Pancreas (tissue), 10 donors: ENCODE measurements around the gene LHPP. TPM values are rescaled to one million over a fixed set of nuclear protein-coding genes. Genes with fewer than 3 reads are reported as not detected.
A peak's percentile ranks its signal among the peaks of the same experiment; 100 is the strongest.

Source experiments
- ATAC-seq, 4 donors: fragments of 200-7000 bp; cut with Tn5 transposase; one replicate each; pipeline versions ENCODE4 v1.8.0 to v1.9.1; 2020; ENCODE audit warnings: mild to moderate bottlenecking in 4 of 4, moderate library complexity in 4 of 4
- DNase-seq, 6 donors: peaks; one replicate each; pipeline ENCODE4 v3.0.0-alpha.2; 2020
- FAIRE-seq: peaks from 2 replicates; lab custom pipeline; 2012; peaks lifted over from hg19 to GRCh38; lab: Jason Lieb, UNC
- H3K27ac ChIP-seq, 4 donors: fragments of 200-600 bp; sonication (generic); 1 replicate in 3 of 4; 2 replicates in 1 of 4; pipeline versions ENCODE4 v1.5.0 to v1.8.0; 2020
- H3K27me3 ChIP-seq, 4 donors: fragments of 200-600 bp; one replicate each; pipeline ENCODE4 v1.8.0; 2021
- H3K36me3 ChIP-seq, 3 donors: fragments of 200-600 bp; sonication (generic) in 1 of 3; one replicate each; pipeline versions ENCODE4 v1.5.0 to v1.8.0; 2020 to 2021
- H3K4me1 ChIP-seq, 3 donors: fragments of 200-600 bp; one replicate each; pipeline ENCODE4 v1.8.0; 2021
- H3K4me3 ChIP-seq, 4 donors: fragments of 200-600 bp; sonication (generic) in 2 of 4; one replicate each; pipeline versions ENCODE4 v1.5.0 to v1.8.0; 2020 to 2021
- H3K9me3 ChIP-seq, 4 donors: fragments of 200-600 bp; one replicate each; pipeline ENCODE4 v1.8.0; 2021
- CTCF ChIP-seq, 4 donors: fragments of 200-600 bp; sonication (generic) in 3 of 4; IDR thresholded peaks; one replicate each; pipeline versions ENCODE4 v1.5.0 to v1.8.0; 2021; ENCODE audit warnings: antibody characterized with exemption in 4 of 4
- WGBS, 2 donors: extraction: QIAGEN DNeasy Blood & Tissue Kit; methylation state at CpG; one replicate each; pipeline ENCODE4 v1.1.7; 2013; 5-methylcytosine and 5-hydroxymethylcytosine counted together
- intact Hi-C, 3 donors: fragments of 100-400 bp; cut with DNase I; formaldehyde crosslinking; loops; one replicate each; pipeline versions ENCODE4 v1.11.1 to v1.14.2; 2022
- polyA plus RNA-seq, 2 donors: library from polyadenylated mRNA; stranded (reverse); fragments of 200-250 nt; gene quantifications; one replicate each; pipeline ENCODE4 v1.2.3, GENCODE V29; 2013
- total RNA-seq, 6 donors: library from RNA; stranded (reverse); fragmentation: NEBNext Ultra II Directional in 4 of 6; extraction: Animal tissue kit (Norgen Biotek cat#: 25700) in 4 of 6; gene quantifications; one replicate each; pipeline versions ENCODE4 v1.2.1 to v1.2.4, GENCODE V29; 2021 to 2023
- donor health status: healthy with polysubstance abuse.
- donor health status: DM: no; HTN: no; CAD: no; lungs with moderate emphysema.
- donor health status: DM: no; HTN: no; CAD: no.
- donor health status: control.
- donor health status: control.
- donor health status: Bipolar disorder and iron deficiency.
- donor health status: DM: yes; HTN: yes; CAD: no.
- donor health status: DM: no; HTN: no; CAD: no.
- donor health status: DM: no; HTN: no; CAD: no.
- donor health status: DM: yes; HTN: yes; CAD: no.

The LHPP gene
- total and polyA plus RNA-seq, 8 donors: 5.3 to 10.8 (median 7.8) TPM

DNA sequence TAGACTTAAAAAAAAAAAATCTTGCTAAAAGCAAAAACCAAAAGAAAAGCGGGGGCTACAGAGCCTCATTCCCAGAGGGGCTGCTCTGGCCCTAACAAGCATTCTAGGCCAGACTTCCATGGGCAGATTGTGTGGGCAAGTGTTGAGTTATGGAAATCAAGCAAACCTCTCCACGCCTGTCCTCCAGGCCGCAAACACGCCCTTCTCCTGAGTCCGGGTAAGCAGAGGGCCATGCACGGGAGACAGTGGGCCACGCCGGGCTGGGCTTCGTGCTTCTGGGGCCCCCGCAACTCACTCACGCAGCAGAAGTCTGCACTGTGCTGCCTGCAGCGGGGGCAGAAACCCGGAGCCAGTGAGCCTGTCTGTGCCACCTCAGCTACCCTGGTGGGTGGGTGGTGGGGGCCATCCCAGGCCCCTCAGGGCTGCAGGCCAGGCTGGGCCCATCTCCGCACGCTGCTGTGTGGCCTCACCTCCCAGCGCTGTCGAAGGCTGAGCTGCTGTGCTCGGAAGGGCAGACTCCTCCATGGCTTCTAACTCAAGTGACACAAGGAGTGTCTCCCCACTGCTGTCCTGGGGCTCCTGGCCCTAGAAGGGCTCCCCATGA, 156.9 kb downstream of the LHPP start:
- Histone ChIP-seq H3K4me1 (no peaks in the 10 kb centered on the region), H3K27me3 (no peaks in the 10 kb centered on the region), H3K27ac (no peak overlapping the region), H3K36me3 (no peaks in the 10 kb centered on the region), H3K4me3 (no peak overlapping the region), H3K9me3 (no peaks in the 10 kb centered on the region)
- 92 to 94% methylated on average over 18 of the region's 18 CpGs for WGBS, 2 donors
- intact Hi-C loops: no loop called here
- ATAC-seq (no peak), DNase-seq (no peak), FAIRE-seq (no peak)
- no peak for TF ChIP-seq CTCF (IDR thresholded peaks at IDR 0.05)

DNA sequence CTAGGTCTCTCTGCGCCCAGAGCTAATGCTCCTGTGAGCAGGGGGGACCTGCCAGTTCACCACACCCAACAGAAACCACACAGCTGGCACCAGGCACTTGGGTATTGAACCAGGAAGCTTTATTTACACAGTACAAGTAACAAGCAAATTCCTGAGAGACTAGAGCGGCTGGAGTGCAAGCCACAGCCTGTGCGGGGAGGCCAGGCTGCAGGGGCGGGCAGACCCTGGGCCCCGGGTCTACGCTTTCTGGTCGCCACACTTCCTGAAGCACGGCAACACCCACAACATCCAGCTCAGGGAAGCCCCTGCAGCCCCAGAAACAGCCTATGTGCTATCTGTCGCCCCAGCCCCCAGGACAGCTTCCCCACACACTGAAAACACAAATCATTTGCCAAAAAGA, 157.6 kb downstream of the LHPP start:
- Histone ChIP-seq H3K9me3 (no peaks in the 10 kb centered on the region), H3K27ac (no peak overlapping the region), H3K4me1 (no peaks in the 10 kb centered on the region), H3K27me3 (no peaks in the 10 kb centered on the region), H3K4me3 (no peak overlapping the region), H3K36me3 (no peaks in the 10 kb centered on the region)
- intact Hi-C loops: no loop called here
- FAIRE-seq (no peak), DNase-seq (no peak), ATAC-seq (peak; percentile 39 to 71 (median 54))
- no peak for TF ChIP-seq CTCF (IDR thresholded peaks at IDR 0.05)
- WGBS, 2 donors: 57 to 75% methylated on average over 9 of the region's 9 CpGs

GRCh38 chr10:124619802-124620490, 158.3 kb downstream of the LHPP start:
- FAIRE-seq (no peak), ATAC-seq (peak in 1 of 4 donors; percentile 5), DNase-seq (no peak)
- intact Hi-C loops: no loop called here
- Histone ChIP-seq H3K27me3 (no peaks in the 10 kb centered on the region), H3K9me3 (no peaks in the 10 kb centered on the region), H3K4me1 (no peaks in the 10 kb centered on the region), H3K4me3 (no peak overlapping the region), H3K27ac (no peak overlapping the region), H3K36me3 (no peaks in the 10 kb centered on the region)
- 90 to 93% methylated on average over 26 of the region's 26 CpGs for WGBS, 2 donors
- no peak for TF ChIP-seq CTCF (IDR thresholded peaks at IDR 0.05)

DNA sequence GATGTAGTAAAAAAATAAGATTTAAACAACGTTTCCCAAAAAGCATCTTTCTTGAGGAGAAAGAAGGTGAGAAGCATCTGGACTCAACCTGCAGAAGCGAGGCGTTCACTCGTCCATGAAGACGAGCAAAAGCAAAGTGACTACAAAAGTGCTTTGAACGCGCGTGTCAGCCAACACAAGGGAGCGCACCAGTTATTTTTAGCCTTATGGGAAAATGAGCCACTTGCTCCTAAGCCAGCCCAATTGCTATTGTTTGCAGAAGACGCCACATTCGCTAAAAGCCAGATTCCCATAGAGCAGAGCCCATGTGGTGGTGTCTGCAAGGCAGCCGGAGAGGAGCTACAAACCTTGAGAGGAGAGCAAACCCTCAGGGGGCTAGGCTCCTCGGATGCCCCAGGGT, 160.0 kb downstream of the LHPP start:
- TF ChIP-seq CTCF (IDR thresholded peaks at IDR 0.05): no peak
- Histone ChIP-seq H3K4me1 (no peaks in the 10 kb centered on the region), H3K9me3 (no peaks in the 10 kb centered on the region), H3K4me3 (no peak overlapping the region), H3K36me3 (no peaks in the 10 kb centered on the region), H3K27me3 (no peaks in the 10 kb centered on the region), H3K27ac (no peak overlapping the region)
- no peak for DNase-seq
- no peak for FAIRE-seq
- ATAC-seq: peak in 2 of 4 donors; percentile 7 to 25
- intact Hi-C loops: no loop called here
- WGBS, 2 donors: 65 to 72% methylated on average over 13 of the region's 13 CpGs

DNA sequence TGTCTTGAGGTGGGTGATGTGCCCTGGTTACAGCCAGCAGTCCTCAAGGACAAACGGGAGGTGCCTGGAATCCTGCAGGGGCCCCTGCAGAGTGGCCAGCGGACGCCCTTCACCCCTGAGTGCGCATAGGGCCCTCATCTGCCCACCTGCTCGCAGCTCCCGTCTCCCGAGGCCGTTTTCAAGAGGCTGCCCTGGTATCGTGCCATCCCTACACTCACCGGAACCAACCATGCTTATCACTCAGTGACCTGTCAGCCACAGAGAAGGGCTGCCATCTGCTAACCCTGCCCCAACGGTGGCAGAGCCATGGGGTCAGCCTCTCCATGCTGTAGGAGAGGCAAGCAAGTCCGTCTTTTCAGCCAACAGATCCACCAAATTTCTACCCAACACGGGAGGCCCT, 160.5 kb downstream of the LHPP start:
- no peaks in the 10 kb centered on the region for H3K4me1 ChIP-seq
- no peaks in the 10 kb centered on the region for H3K36me3 ChIP-seq
- intact Hi-C loops: no loop called here
- H3K27me3 ChIP-seq: no peaks in the 10 kb centered on the region
- no peak for DNase-seq
- TF ChIP-seq CTCF (IDR thresholded peaks at IDR 0.05): no peak
- no peak overlapping the region for H3K27ac ChIP-seq
- no peaks in the 10 kb centered on the region for H3K9me3 ChIP-seq
- no peak for FAIRE-seq
- no peak overlapping the region for H3K4me3 ChIP-seq
- peak in 2 of 4 donors; percentile 21 to 23 for ATAC-seq
- WGBS, 2 donors: 84 to 85% methylated on average over 13 of the region's 13 CpGs
